Transverse colon (tissue), 3 donors: Measurements from ENCODE around the gene FOXP1.

Experiments
- CTCF ChIP-seq, 5 experiments: fragments of 200-600 bp in 3 of 5; fragments of 450-650 bp in 2 of 5; sonication (generic) in 3 of 5; IDR thresholded peaks; 1 replicate in 2 of 5; 2 replicates in 3 of 5; pipeline ENCODE4 v1.5.1; 2016 to 2017; ENCODE audit warnings: antibody characterized with exemption in 5 of 5, inconsistent platforms in 3 of 5, mild to moderate bottlenecking in 2 of 5, moderate library complexity in 1 of 5
- POLR2A ChIP-seq: fragments of 450-650 bp; IDR thresholded peaks from one replicate; pipeline ENCODE4 v1.6.1; 2016; ENCODE audit warnings: antibody characterized with exemption, mild to moderate bottlenecking, moderate library complexity

GRCh38 chr3:71304247-71304646, 279.3 kb downstream of the FOXP1 start:
- TF ChIP-seq CTCF (IDR thresholded peaks at IDR 0.05) (no peak), POLR2A (no peak)
